ENCODE measurements around the gene ADK.

DNA sequence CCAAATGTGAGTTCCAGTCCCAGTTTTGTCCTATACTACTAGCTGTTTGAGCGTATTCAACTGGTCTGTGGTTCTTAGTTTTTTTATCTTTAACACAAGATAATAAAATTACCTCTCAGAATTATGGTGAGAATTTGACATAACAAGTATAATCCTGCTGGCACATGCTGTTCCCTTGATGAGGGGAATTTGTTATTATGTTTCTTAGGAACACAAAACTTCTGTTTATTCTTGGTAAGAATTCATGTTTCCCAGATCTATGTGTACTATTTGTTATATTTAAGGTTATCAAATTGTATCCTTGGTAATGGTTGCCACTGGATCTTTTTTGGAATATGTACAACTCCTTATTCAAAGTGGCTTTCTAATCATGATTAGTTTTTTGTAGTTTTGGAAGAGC is 335.6 kb downstream of the ADK start:
- TF ChIP-seq SP1 (IDR thresholded peaks at IDR 0.05) = no peak
- TF ChIP-seq SP1 (CRISPR knock-in tag; IDR thresholded peaks at IDR 0.05) = no peak
- no peak for TF ChIP-seq HMG20B (CRISPR knock-in tag; conservative IDR thresholded peaks at IDR 0.05)
